ENCODE results near the gene ZBTB46. TPM values are rescaled to one million over a fixed set of nuclear protein-coding genes. Genes with fewer than 3 reads are reported as not detected.

ZBTB46 gene
- total RNA-seq, 2 donors from 2014 or later: 7.9 to 12.2 TPM

- no peak overlapping the region for H3K27ac ChIP-seq
- H3K36me3 ChIP-seq: peaks cover 0 to 7% of the 10 kb centered on the region in 2 donors
Measured at GRCh38 chr20:63698739-63699465, 132.2 kb downstream of the ZBTB46 start.

GRCh38 chr20:63697868-63698545, 133.1 kb downstream of the ZBTB46 start:
- H3K4me1 ChIP-seq (replicated peaks): peaks cover 7% of the 10 kb centered on the region
- H3K4me3 ChIP-seq: no peak overlapping the region
- no peaks in the 10 kb centered on the region for H3K36me3 ChIP-seq
- 78% methylated on average over 38 of the region's 40 CpGs for WGBS
- DNase-seq (ENCODE audit: low spot score): no peak
- no peaks in the 10 kb centered on the region for H3K27me3 ChIP-seq (replicated peaks; ENCODE audit: insufficient read depth)
- no peak for TF ChIP-seq CTCF (IDR thresholded peaks at IDR 0.05)
- no peak for TF ChIP-seq POLR2AphosphoS5 (IDR thresholded peaks at IDR 0.05)
- no peak for TF ChIP-seq POLR2A (IDR thresholded peaks at IDR 0.05)
- no peak overlapping the region for H3K27ac ChIP-seq
- intact Hi-C loops (cut with DNase I): no loop called here
- H3K9me3 ChIP-seq: no peaks in the 10 kb centered on the region

More at GRCh38 chr20:63698739-63699465, 132.2 kb downstream of the ZBTB46 start:
- TF ChIP-seq POLR2A (IDR thresholded peaks at IDR 0.05) (no peak), POLR2AphosphoS5 (IDR thresholded peaks at IDR 0.05) (no peak), CTCF (IDR thresholded peaks at IDR 0.05) (no peak)
- no peaks in the 10 kb centered on the region for H3K27me3 ChIP-seq (replicated peaks; ENCODE audit: insufficient read depth)
- H3K9me3 ChIP-seq: no peaks in the 10 kb centered on the region
- peaks cover 7% of the 10 kb centered on the region for H3K4me1 ChIP-seq (replicated peaks)
- intact Hi-C loops (cut with DNase I): no loop called here
- DNase-seq (ENCODE audit: low spot score): no peak
- no peak overlapping the region for H3K4me3 ChIP-seq
- WGBS: 43% methylated on average over 17 of the region's 19 CpGs

- H3K9me3 ChIP-seq: no peaks in the 10 kb centered on the region
- H3K27ac ChIP-seq: no peak overlapping the region
- no peaks in the 10 kb centered on the region for H3K27me3 ChIP-seq (replicated peaks; ENCODE audit: insufficient read depth)
- intact Hi-C loops (cut with DNase I): no loop called here
- H3K4me3 ChIP-seq: peak overlapping the region in 1 of 2 donors; percentile 23
- no peaks in the 10 kb centered on the region for H3K36me3 ChIP-seq
- DNase-seq (ENCODE audit: low spot score): no peak
- 47% methylated on average over 6 of the region's 7 CpGs for WGBS
- TF ChIP-seq POLR2A (IDR thresholded peaks at IDR 0.05) (no peak), CTCF (IDR thresholded peaks at IDR 0.05) (no peak), POLR2AphosphoS5 (IDR thresholded peaks at IDR 0.05) (no peak)
- peaks cover 7% of the 10 kb centered on the region for H3K4me1 ChIP-seq (replicated peaks)
Measured at GRCh38 chr20:63697357-63697867, 133.7 kb downstream of the ZBTB46 start.

- no peaks in the 10 kb centered on the region for H3K36me3 ChIP-seq
- peaks cover 7% of the 10 kb centered on the region for H3K4me1 ChIP-seq (replicated peaks)
- TF ChIP-seq CTCF (IDR thresholded peaks at IDR 0.05) (no peak), POLR2A (IDR thresholded peaks at IDR 0.05) (peak; percentile 3)
- no peak within 1 kb of the TSS for H3K27ac ChIP-seq
- 10% methylated on average over 51 of the region's 52 CpGs for WGBS
- intact Hi-C loops (cut with DNase I): no loop called here
- no peaks in the 10 kb centered on the region for H3K27me3 ChIP-seq (replicated peaks; ENCODE audit: insufficient read depth)
- peak within 1 kb of the TSS; percentile 15 to 23 for H3K4me3 ChIP-seq
- DNase-seq (ENCODE audit: low spot score): no peak
- H3K9me3 ChIP-seq: no peaks in the 10 kb centered on the region
Measured at GRCh38 chr20:63696628-63697356, 134.3 kb downstream of the ZBTB46 start, which contains the start of gene TNFRSF6B. Gene TNFRSF6B, plus strand, starts transcription at chr20:63696652. Its CDS starts 116 bp downstream, at chr20:63696768.

Data from prostate gland (tissue), 2 donors.